ENCODE results near the gene PRDM15. TPM values are rescaled to one million over a fixed set of nuclear protein-coding genes. Genes with fewer than 3 reads are reported as not detected.

Gene PRDM15
- total and polyA plus RNA-seq, 2 donors (not counting 1 experiment from before 2014, with no cell fraction given), result 2.3 to 3.6 TPM

GRCh38 chr21:41845310-41846032 is 33.7 kb downstream of the PRDM15 start:
- Histone ChIP-seq H3K4me1 (ENCODE audit: control insufficient read depth, extremely low read depth, insufficient read depth, low read length) (no peaks in the 10 kb centered on the region), H4K20me1 (ENCODE audit: control insufficient read depth, extremely low read depth, insufficient read depth, low read length) (no peaks in the 10 kb centered on the region), H3K36me3 (ENCODE audit: control insufficient read depth, insufficient read depth, low read length) (no peaks in the 10 kb centered on the region), H2AFZ (ENCODE audit: low read length) (no peak overlapping the region), H3K4me2 (ENCODE audit: extremely low read depth, insufficient read depth, low read length) (no peak overlapping the region), H3K4me3 (replicated peaks in 1 of 4; ENCODE audit: control extremely low read depth in 1 of 4, insufficient read depth in 1 of 4, low read depth in 3 of 4, low read length in 4 of 4) (no peak overlapping the region), H3K79me2 (ENCODE audit: control insufficient read depth, insufficient read depth, low read length) (no peaks in the 10 kb centered on the region), H3K27me3 (ENCODE audit: control insufficient read depth, insufficient read depth, low read length) (no peaks in the 10 kb centered on the region), H3K9ac (ENCODE audit: insufficient read depth, low read length) (no peak overlapping the region), H3K9me3 (ENCODE audit: control insufficient read depth, insufficient read depth, low read depth, low read length) (no peaks in the 10 kb centered on the region), H3K27ac (ENCODE audit: insufficient read depth, low read length) (no peak overlapping the region)
- TF ChIP-seq EZH2 (IDR thresholded peaks at IDR 0.05; ENCODE audit: low read length, missing control alignments) (no peak), CTCF (conservative IDR thresholded peaks at IDR 0.05 in 1 of 2, IDR thresholded peaks at IDR 0.05 in 1 of 2; ENCODE audit: low read depth in 1 of 2, low read length in 2 of 2) (no peak)
- DNase-seq (ENCODE audit: low read depth in 2 of 2), result peak in 1 of 2 donors; percentile 58

GRCh38 chr21:41843584-41843983 is 35.6 kb downstream of the PRDM15 start:
- no peak overlapping the region for H3K9ac ChIP-seq (ENCODE audit: insufficient read depth, low read length)
- H3K36me3 ChIP-seq (ENCODE audit: control insufficient read depth, insufficient read depth, low read length), result peaks cover 3% of the 10 kb centered on the region
- DNase-seq (ENCODE audit: low read depth in 2 of 2), result no peak
- H2AFZ ChIP-seq (ENCODE audit: low read length), result no peak overlapping the region
- no peaks in the 10 kb centered on the region for H3K79me2 ChIP-seq (ENCODE audit: control insufficient read depth, insufficient read depth, low read length)
- TF ChIP-seq CTCF (conservative IDR thresholded peaks at IDR 0.05 in 1 of 2, IDR thresholded peaks at IDR 0.05 in 1 of 2; ENCODE audit: low read depth in 1 of 2, low read length in 2 of 2), result no peak
- no peak for TF ChIP-seq EZH2 (IDR thresholded peaks at IDR 0.05; ENCODE audit: low read length, missing control alignments)
- no peaks in the 10 kb centered on the region for H4K20me1 ChIP-seq (ENCODE audit: control insufficient read depth, extremely low read depth, insufficient read depth, low read length)
- H3K9me3 ChIP-seq (ENCODE audit: control insufficient read depth, insufficient read depth, low read depth, low read length), result no peaks in the 10 kb centered on the region
- no peak overlapping the region for H3K4me3 ChIP-seq (replicated peaks in 1 of 4; ENCODE audit: control extremely low read depth in 1 of 4, insufficient read depth in 1 of 4, low read depth in 3 of 4, low read length in 4 of 4)
- no peaks in the 10 kb centered on the region for H3K4me1 ChIP-seq (ENCODE audit: control insufficient read depth, extremely low read depth, insufficient read depth, low read length)
- H3K27me3 ChIP-seq (ENCODE audit: control insufficient read depth, insufficient read depth, low read length), result no peaks in the 10 kb centered on the region
- H3K4me2 ChIP-seq (ENCODE audit: extremely low read depth, insufficient read depth, low read length), result no peak overlapping the region
- no peak overlapping the region for H3K27ac ChIP-seq (ENCODE audit: insufficient read depth, low read length)

- Histone ChIP-seq H3K4me3 (replicated peaks in 1 of 4; ENCODE audit: control extremely low read depth in 1 of 4, insufficient read depth in 1 of 4, low read depth in 3 of 4, low read length in 4 of 4) (no peak overlapping the region), H3K36me3 (ENCODE audit: control insufficient read depth, insufficient read depth, low read length) (peaks cover 6% of the 10 kb centered on the region), H3K27ac (ENCODE audit: insufficient read depth, low read length) (no peak overlapping the region), H4K20me1 (ENCODE audit: control insufficient read depth, extremely low read depth, insufficient read depth, low read length) (no peaks in the 10 kb centered on the region), H2AFZ (ENCODE audit: low read length) (no peak overlapping the region), H3K9me3 (ENCODE audit: control insufficient read depth, insufficient read depth, low read depth, low read length) (no peaks in the 10 kb centered on the region), H3K27me3 (ENCODE audit: control insufficient read depth, insufficient read depth, low read length) (no peaks in the 10 kb centered on the region), H3K4me1 (ENCODE audit: control insufficient read depth, extremely low read depth, insufficient read depth, low read length) (no peaks in the 10 kb centered on the region), H3K4me2 (ENCODE audit: extremely low read depth, insufficient read depth, low read length) (no peak overlapping the region), H3K79me2 (ENCODE audit: control insufficient read depth, insufficient read depth, low read length) (no peaks in the 10 kb centered on the region), H3K9ac (ENCODE audit: insufficient read depth, low read length) (no peak overlapping the region)
- no peak for DNase-seq (ENCODE audit: low read depth in 2 of 2)
- TF ChIP-seq EZH2 (IDR thresholded peaks at IDR 0.05; ENCODE audit: low read length, missing control alignments) (no peak), CTCF (conservative IDR thresholded peaks at IDR 0.05 in 1 of 2, IDR thresholded peaks at IDR 0.05 in 1 of 2; ENCODE audit: low read depth in 1 of 2, low read length in 2 of 2) (no peak)
These were observed 38.3 kb downstream of the PRDM15 start for GRCh38 chr21:41840880-41841279.

All from fibroblast of lung (primary cell).